Ecto neural progenitor cell (in vitro differentiated cells): ENCODE measurements around the gene GOLGA6L1.
"Not testable (repeated sequence)": the region's sequence is repeated elsewhere in the genome, so short reads cannot be mapped to it uniquely, and the experiment has no call there.

Source experiments
- DNase-seq: peaks from one replicate; pipeline ENCODE4 v3.0.0-alpha.2; 2018; ENCODE audit warnings: low spot score

GOLGA6L1 gene

GRCh38 chr15:23136722-23137121 lies at the start of gene GOLGA6L1:
GOLGA6L1 (minus strand) TSS chr15:23136822; CDS start chr15:23136731, 91 bp downstream.
- not testable (repeated sequence) for DNase-seq

- DNase-seq = peak; percentile 24
Measured at GRCh38 chr15:23181201-23181600, 44.6 kb upstream of the GOLGA6L1 start.

- peak; percentile 16 for DNase-seq
Measured at GRCh38 chr15:23180547-23180927, 43.9 kb upstream of the GOLGA6L1 start.

GRCh38 chr15:23179768-23180546 lies 43.3 kb upstream of the GOLGA6L1 start:
- peak; percentile 58 for DNase-seq

GRCh38 chr15:23176683-23177082 lies 40.1 kb upstream of the GOLGA6L1 start:
- DNase-seq = peak; percentile 15

GRCh38 chr15:23175606-23176005 lies 39.0 kb upstream of the GOLGA6L1 start:
- not testable (repeated sequence) for DNase-seq

GRCh38 chr15:23174609-23175140 lies 38.1 kb upstream of the GOLGA6L1 start:
- DNase-seq = not testable (repeated sequence)

GRCh38 chr15:23132787-23133186 lies 3.8 kb downstream of the GOLGA6L1 start:
- DNase-seq = not testable (repeated sequence)

GRCh38 chr15:23118208-23118607 lies 18.4 kb downstream of the GOLGA6L1 start:
- DNase-seq = no peak

GRCh38 chr15:23095796-23096195 lies 40.8 kb downstream of the GOLGA6L1 start:
- no peak for DNase-seq

GRCh38 chr15:23083115-23083514 lies 53.5 kb downstream of the GOLGA6L1 start:
- DNase-seq = no peak

GRCh38 chr15:23081996-23082737 lies 54.5 kb downstream of the GOLGA6L1 start:
- DNase-seq = not testable (repeated sequence)

GRCh38 chr15:23081271-23081670 lies 55.4 kb downstream of the GOLGA6L1 start:
- DNase-seq = no peak

- no peak for DNase-seq
Measured at GRCh38 chr15:23079766-23080165, 56.9 kb downstream of the GOLGA6L1 start.
